GM18951 (cell line): Measurements from ENCODE around the gene ENPP7.

ENCODE experiments used
- POLR2A ChIP-seq: IDR thresholded peaks from 4 replicates; pipeline ENCODE4 v1.6.1; 2011; ENCODE audit warnings: mild to moderate bottlenecking; ENCODE audit not compliant: insufficient read length, insufficient read depth; ENCODE audit errors: extremely low read depth
- in situ Hi-C: fragments of 300-500 bp; cut with MboI; formaldehyde crosslinking; loops from one replicate; pipeline ENCODE4 v1.12.0; 2022; ENCODE audit warnings: low sequenced_read_pairs, mixed read lengths, inconsistent platforms; ENCODE audit not compliant: unreplicated experiment

ENPP7 gene

GRCh38 chr17:79711715-79712305 is 18.9 kb upstream of the ENPP7 start:
- no peak for TF ChIP-seq POLR2A
- in situ Hi-C loops = no loop called here

DNA sequence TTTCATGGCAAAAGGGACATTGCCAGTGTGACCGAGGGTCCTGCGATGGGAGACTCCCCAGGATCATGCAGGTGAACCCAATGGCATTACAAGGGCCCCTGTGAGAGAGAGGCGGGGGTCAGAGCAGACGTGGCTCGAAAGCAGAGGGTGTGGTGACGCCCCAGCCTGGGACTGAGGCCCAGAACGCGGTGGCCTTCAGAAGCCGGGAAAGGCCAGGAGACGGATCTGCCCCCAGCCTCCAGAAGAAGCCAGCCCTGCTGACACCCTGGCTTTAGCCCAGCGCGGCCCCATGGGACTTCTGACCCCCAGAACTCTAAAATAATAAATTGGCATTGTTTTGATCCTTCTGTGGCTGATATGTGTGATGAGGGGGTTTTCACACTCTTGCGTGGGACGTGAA is 17.4 kb upstream of the ENPP7 start:
- no peak for TF ChIP-seq POLR2A
- in situ Hi-C loops = no loop called here

GRCh38 chr17:79714176-79715097 is 16.3 kb upstream of the ENPP7 start:
- TF ChIP-seq POLR2A = no peak
- in situ Hi-C loops = no loop called here

GRCh38 chr17:79715098-79715942 is 15.4 kb upstream of the ENPP7 start:
- in situ Hi-C loops = no loop called here
- no peak for TF ChIP-seq POLR2A

- in situ Hi-C loops = no loop called here
- no peak for TF ChIP-seq POLR2A
Observed at GRCh38 chr17:79715943-79716797, 14.6 kb upstream of the ENPP7 start.

DNA sequence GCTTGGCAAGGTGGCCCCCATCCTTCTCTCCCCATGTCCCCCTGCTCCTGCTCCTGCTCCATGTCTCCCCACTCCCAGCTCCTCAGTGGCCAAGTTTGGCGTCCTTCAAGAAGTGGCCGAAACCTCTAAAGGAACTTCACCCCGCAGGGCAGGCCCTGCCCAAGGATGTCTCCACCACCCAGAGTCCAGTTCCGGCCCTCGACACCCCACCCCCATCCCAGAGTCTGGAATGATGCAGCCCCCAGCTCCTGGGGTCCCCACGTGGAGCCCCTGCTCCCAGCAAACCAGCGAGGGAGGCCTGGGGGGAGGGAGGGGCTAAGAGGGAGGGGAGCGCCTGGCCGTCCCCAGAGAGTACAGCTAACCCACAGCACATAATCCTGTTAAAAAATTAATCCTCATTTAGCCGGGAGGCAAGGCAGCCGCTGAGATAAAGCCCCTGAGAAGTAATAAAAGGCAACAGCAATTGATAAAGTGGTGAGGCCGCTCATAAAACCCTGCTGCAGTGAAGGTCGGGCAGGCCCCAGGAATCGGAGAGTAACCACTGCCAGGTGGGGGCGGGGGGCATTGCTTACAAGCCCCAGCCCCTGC is 9.9 kb upstream of the ENPP7 start:
- in situ Hi-C loops = no loop called here
- no peak for TF ChIP-seq POLR2A

- TF ChIP-seq POLR2A = no peak
- in situ Hi-C loops = no loop called here
Observed at GRCh38 chr17:79721993-79722671, 8.6 kb upstream of the ENPP7 start.

DNA sequence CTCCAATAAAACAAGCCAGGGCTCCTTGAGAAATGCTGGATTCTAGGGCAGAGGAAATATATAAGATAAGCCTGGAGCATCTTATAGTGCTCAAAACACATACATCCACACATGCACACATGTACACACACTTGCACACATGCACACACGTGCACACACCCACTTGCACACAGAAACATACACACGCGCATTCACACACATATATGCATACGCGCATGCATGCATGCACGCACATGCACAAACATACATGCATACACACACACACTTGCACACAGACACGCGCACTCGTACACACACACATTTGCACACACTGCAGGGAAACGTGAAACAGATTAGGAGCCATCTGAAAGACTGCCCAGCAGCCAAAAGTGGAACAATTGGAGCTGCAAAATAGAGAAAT is 8.0 kb upstream of the ENPP7 start:
- in situ Hi-C loops = no loop called here
- TF ChIP-seq POLR2A = no peak

DNA sequence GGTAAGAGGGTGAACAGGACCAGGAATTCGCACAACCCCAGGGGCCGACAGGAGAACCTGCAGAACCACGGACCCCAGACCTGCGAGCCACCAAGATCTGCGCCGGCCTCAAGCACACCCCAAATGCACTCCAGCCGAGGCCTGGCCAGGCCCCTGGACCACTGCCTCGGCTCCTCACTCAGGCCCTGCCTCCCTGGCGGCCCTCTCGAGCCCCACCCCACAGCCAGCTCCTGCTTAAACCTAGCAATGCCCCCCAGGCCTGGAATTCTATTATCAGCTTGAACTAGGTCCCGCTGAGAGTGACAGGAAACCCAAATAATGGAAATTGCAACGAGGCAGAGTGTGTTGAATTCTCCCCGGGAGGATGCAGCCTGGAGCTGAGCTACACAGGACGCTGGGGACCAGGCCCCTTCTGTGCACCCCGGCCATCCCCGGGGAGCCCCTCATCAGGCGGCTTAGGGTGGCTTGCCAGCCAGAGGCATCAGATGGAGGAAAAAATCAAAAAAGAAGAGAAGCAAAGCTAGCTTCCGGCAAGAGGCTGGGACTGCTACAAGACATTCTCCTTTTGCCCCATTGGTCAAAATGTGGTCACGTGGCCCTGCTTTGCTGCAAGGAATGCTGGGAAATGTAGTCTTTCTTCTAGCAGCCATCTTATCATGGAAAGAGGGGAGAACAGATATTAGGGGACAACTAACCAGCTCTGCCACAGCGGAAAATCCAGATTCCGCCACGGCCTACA is 2.4 kb upstream of the ENPP7 start:
- in situ Hi-C loops = no loop called here
- peak; percentile 24 for TF ChIP-seq POLR2A

GRCh38 chr17:79728908-79729471 is 1.8 kb upstream of the ENPP7 start:
- no peak for TF ChIP-seq POLR2A
- in situ Hi-C loops = no loop called here

- no peak for TF ChIP-seq POLR2A
- in situ Hi-C loops = no loop called here
Observed at GRCh38 chr17:79729761-79730160, 982 bp upstream of the ENPP7 start.
